GM18873 (cell line): ENCODE results near the gene ADAT3.
A peak's percentile ranks its signal among the peaks of the same experiment; 100 is the strongest.
"Not testable (repeated sequence)": the region's sequence is repeated elsewhere in the genome, so short reads cannot be mapped to it uniquely, and the experiment has no call there.

Source experiments
- ATAC-seq: cut with Tn5 transposase; IDR thresholded peaks from one replicate; pipeline ENCODE4 v1.9.1; 2021; ENCODE audit warnings: mild to moderate bottlenecking, moderate library complexity, moderate number of reproducible peaks; ENCODE audit not compliant: unreplicated experiment, low FRiP score

ADAT3 gene

GRCh38 chr19:1865172-1866010 is 39.8 kb upstream of the ADAT3 start:
- ATAC-seq = no peak

GRCh38 chr19:1866693-1867348 is 38.4 kb upstream of the ADAT3 start:
- ATAC-seq = no peak

GRCh38 chr19:1867349-1867724 is 37.9 kb upstream of the ADAT3 start:
- no peak for ATAC-seq

- ATAC-seq = no peak
These were observed 36.2 kb upstream of the ADAT3 start for GRCh38 chr19:1868971-1869370.

GRCh38 chr19:1871140-1871597 is 34.0 kb upstream of the ADAT3 start:
- no peak for ATAC-seq

- no peak for ATAC-seq
These were observed 33.6 kb upstream of the ADAT3 start for GRCh38 chr19:1871630-1872029.

- ATAC-seq = no peak
These were observed 32.2 kb upstream of the ADAT3 start for GRCh38 chr19:1872807-1873523.

- no peak for ATAC-seq
These were observed 31.4 kb upstream of the ADAT3 start for GRCh38 chr19:1873524-1874473.

GRCh38 chr19:1874554-1875185 is 30.5 kb upstream of the ADAT3 start:
- ATAC-seq = no peak

- not testable (repeated sequence) for ATAC-seq
These were observed 29.9 kb upstream of the ADAT3 start for GRCh38 chr19:1875265-1875645.

- ATAC-seq = peak; percentile 64
These were observed 29.3 kb upstream of the ADAT3 start for GRCh38 chr19:1875646-1876495.

- not testable (repeated sequence) for ATAC-seq
These were observed 28.5 kb upstream of the ADAT3 start for GRCh38 chr19:1876496-1877279.

- ATAC-seq = not testable (repeated sequence)
These were observed 27.9 kb upstream of the ADAT3 start for GRCh38 chr19:1877280-1877660.

- ATAC-seq = not testable (repeated sequence)
These were observed 26.6 kb upstream of the ADAT3 start for GRCh38 chr19:1878583-1878982.

GRCh38 chr19:1879982-1880381 is 25.2 kb upstream of the ADAT3 start:
- ATAC-seq = not testable (repeated sequence)

- no peak for ATAC-seq
These were observed 24.4 kb upstream of the ADAT3 start for GRCh38 chr19:1880611-1881392.

- not testable (repeated sequence) for ATAC-seq
These were observed 23.7 kb upstream of the ADAT3 start for GRCh38 chr19:1881393-1882088.
